OCI-LY3 (cell line): Measurements from ENCODE around the gene NDUFAF3.

Experiments used
- EZH2phosphoT487 ChIP-seq: fragments of 200-600 bp; shearing (Covaris generic); IDR thresholded peaks from 2 replicates; pipeline ENCODE4 v1.6.1; 2018; ENCODE audit warnings: antibody characterized with exemption, mixed run types, low read depth
- TF ChIP-seq, protein P1 (sequence below): fragments of 200-600, 300-600 bp; sonication (generic); IDR thresholded peaks from 2 replicates; pipeline ENCODE4 v1.5.1; 2014; ENCODE audit warnings: antibody characterized with exemption, low read length, low read depth

DNA sequence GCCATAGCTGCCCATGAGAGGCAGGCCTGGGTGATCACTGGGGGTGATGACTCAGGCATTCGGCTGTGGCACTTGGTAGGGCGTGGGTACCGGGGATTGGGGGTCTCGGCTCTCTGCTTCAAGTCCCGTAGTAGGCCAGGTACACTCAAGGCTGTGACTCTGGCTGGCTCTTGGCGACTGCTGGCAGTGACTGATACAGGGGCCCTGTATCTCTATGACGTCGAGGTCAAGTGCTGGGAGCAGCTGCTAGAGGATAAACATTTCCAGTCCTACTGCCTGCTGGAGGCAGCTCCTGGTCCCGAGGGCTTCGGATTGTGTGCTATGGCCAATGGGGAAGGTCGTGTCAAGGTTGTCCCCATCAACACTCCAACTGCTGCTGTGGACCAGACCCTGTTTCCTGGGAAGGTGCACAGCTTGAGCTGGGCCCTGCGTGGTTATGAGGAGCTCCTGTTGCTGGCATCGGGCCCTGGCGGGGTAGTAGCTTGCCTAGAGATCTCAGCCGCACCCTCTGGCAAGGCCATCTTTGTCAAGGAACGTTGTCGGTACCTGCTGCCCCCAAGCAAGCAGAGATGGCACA is 9.4 kb upstream of the NDUFAF3 start:
- TF ChIP-seq, protein P1, sequence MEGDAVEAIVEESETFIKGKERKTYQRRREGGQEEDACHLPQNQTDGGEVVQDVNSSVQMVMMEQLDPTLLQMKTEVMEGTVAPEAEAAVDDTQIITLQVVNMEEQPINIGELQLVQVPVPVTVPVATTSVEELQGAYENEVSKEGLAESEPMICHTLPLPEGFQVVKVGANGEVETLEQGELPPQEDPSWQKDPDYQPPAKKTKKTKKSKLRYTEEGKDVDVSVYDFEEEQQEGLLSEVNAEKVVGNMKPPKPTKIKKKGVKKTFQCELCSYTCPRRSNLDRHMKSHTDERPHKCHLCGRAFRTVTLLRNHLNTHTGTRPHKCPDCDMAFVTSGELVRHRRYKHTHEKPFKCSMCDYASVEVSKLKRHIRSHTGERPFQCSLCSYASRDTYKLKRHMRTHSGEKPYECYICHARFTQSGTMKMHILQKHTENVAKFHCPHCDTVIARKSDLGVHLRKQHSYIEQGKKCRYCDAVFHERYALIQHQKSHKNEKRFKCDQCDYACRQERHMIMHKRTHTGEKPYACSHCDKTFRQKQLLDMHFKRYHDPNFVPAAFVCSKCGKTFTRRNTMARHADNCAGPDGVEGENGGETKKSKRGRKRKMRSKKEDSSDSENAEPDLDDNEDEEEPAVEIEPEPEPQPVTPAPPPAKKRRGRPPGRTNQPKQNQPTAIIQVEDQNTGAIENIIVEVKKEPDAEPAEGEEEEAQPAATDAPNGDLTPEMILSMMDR = no peak
- TF ChIP-seq EZH2phosphoT487 = no peak
